Adrenal gland (tissue), 5 donors: Measurements from ENCODE around the gene KIRREL1.

Experiments used
- CTCF ChIP-seq, 6 experiments: fragments of 450-650 bp in 4 of 6; fragments of 200-600 bp in 2 of 6; sonication (generic) in 1 of 6; IDR thresholded peaks; 1 replicate in 5 of 6; 2 replicates in 1 of 6; pipeline versions ENCODE4 v1.5.1 to v1.8.0; 2016 to 2021; ENCODE audit warnings: antibody characterized with exemption in 6 of 6, mild to moderate bottlenecking in 2 of 6, moderate library complexity in 1 of 6
- POLR2A ChIP-seq, 2 donors: fragments of 450-650 bp; IDR thresholded peaks; one replicate each; pipeline ENCODE4 v1.6.1; 2017; ENCODE audit warnings: antibody characterized with exemption in 2 of 2, mild to moderate bottlenecking in 2 of 2, moderate library complexity in 1 of 2
- donor health status: DM: no; HTN: no; CAD: no.

DNA sequence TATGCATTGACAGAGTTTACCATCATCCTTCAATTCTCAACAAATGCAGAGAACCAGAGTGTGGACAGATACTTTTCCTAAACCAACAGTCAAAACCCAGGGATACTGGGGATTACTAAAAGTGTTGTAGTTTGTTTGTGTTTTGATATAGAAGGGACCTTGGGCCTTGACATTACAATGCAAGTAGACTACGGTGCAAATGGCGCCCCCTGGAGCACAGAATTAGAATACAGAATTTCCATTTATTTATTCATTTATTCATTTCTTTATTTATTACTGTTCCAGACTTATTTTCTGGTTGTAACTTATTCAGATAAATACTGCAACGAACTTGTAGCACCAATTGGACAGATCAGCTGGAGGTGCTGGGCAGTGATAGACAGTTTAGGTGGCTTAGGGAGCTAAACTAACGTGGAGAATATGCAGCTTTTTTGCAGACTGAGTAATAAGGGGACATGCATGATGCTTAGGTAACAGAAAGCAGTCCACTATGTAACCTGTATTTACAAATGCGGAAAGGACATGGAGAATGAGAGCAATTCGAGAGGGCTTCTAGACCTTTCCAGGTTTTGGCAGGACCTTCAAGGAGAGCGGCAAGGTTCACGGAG is 42.6 kb downstream of the KIRREL1 start:
- TF ChIP-seq CTCF (IDR thresholded peaks at IDR 0.05) (peak; percentile 75 to 84 (median 81)), POLR2A (IDR thresholded peaks at IDR 0.05) (no peak)
